MM.1S (cell line): Measurements from ENCODE around the gene ADAM23.

Source experiments
- DNase-seq: peaks from one replicate; pipeline ENCODE4 v3.0.0-alpha.2; 2015
- H2AFZ ChIP-seq: fragments of 300-600 bp; sonication (generic); 2 replicates; pipeline ENCODE4 v1.6.0; 2016; ENCODE audit warnings: antibody characterized with exemption, low read length
- H3F3A ChIP-seq: fragments of 300-600 bp; sonication (generic); 2 replicates; pipeline ENCODE4 v1.6.1; 2016; ENCODE audit warnings: mild to moderate bottlenecking, antibody characterized with exemption, low read length, moderate library complexity, mixed read lengths; ENCODE audit not compliant: insufficient read depth
- H3K27ac ChIP-seq: fragments of 300-600 bp; sonication (generic); 2 replicates; pipeline ENCODE4 v1.5.1; 2016; ENCODE audit warnings: mild to moderate bottlenecking, low read length
- H3K27me3 ChIP-seq: fragments of 300-600 bp; sonication (generic); replicated peaks from 2 replicates; pipeline ENCODE4 v1.6.0; 2016; ENCODE audit warnings: low read length; ENCODE audit not compliant: insufficient read depth
- H3K36me3 ChIP-seq: fragments of 300-600 bp; sonication (generic); replicated peaks from 2 replicates; pipeline ENCODE4 v1.6.1; 2016; ENCODE audit warnings: mild to moderate bottlenecking, low read length, mixed read lengths; ENCODE audit not compliant: insufficient read depth
- H3K4me1 ChIP-seq: fragments of 300-600 bp; sonication (generic); 2 replicates; pipeline ENCODE4 v1.6.1; 2016; ENCODE audit warnings: low read length, mixed read lengths
- H3K4me2 ChIP-seq: fragments of 300-600 bp; sonication (generic); 2 replicates; pipeline ENCODE4 v1.6.0; 2016; ENCODE audit warnings: low read depth, low read length
- H3K4me3 ChIP-seq: fragments of 300-600 bp; sonication (generic); 2 replicates; pipeline ENCODE4 v1.5.1; 2016; ENCODE audit warnings: low read length, mixed read lengths
- H3K79me2 ChIP-seq: fragments of 300-600 bp; sonication (generic); 2 replicates; pipeline ENCODE4 v1.6.1; 2016; ENCODE audit warnings: mixed run types, low read length, mixed read lengths
- H3K9ac ChIP-seq: fragments of 300-600 bp; sonication (generic); 2 replicates; pipeline ENCODE4 v1.6.1; 2016; ENCODE audit warnings: low read length, mixed read lengths
- H3K9me2 ChIP-seq: fragments of 300-600 bp; sonication (generic); replicated peaks from 2 replicates; pipeline ENCODE4 v1.6.1; 2016; ENCODE audit warnings: mild to moderate bottlenecking, low read length, mixed read lengths; ENCODE audit not compliant: insufficient read depth
- H3K9me3 ChIP-seq: fragments of 300-600 bp; sonication (generic); replicated peaks from 2 replicates; pipeline ENCODE4 v1.6.1; 2016; ENCODE audit warnings: mild to moderate bottlenecking, low read length, mixed read lengths; ENCODE audit not compliant: insufficient read depth
- H4K20me1 ChIP-seq: fragments of 300-600 bp; sonication (generic); 2 replicates; pipeline ENCODE4 v1.6.1; 2016; ENCODE audit warnings: mild to moderate bottlenecking, low read length, moderate library complexity, mixed read lengths; ENCODE audit not compliant: insufficient read depth
- EZH2 ChIP-seq: fragments of 300-600 bp; sonication (generic); optimal IDR thresholded peaks from 2 replicates; pipeline ENCODE3; 2017; ENCODE audit warnings: low read depth, mild to moderate bottlenecking, antibody characterized with exemption, low read length, mixed read lengths
- EZH2phosphoT487 ChIP-seq: fragments of 300-600 bp; sonication (generic); IDR thresholded peaks from 2 replicates; pipeline ENCODE4 v1.6.1; 2018; ENCODE audit warnings: antibody characterized with exemption, low read length
- TF ChIP-seq, protein P1 (sequence below): fragments of 300-600 bp; sonication (generic); IDR thresholded peaks from 2 replicates; pipeline ENCODE4 v1.5.1; 2016; ENCODE audit warnings: antibody characterized with exemption, low read length, mixed read lengths

The ADAM23 gene

DNA sequence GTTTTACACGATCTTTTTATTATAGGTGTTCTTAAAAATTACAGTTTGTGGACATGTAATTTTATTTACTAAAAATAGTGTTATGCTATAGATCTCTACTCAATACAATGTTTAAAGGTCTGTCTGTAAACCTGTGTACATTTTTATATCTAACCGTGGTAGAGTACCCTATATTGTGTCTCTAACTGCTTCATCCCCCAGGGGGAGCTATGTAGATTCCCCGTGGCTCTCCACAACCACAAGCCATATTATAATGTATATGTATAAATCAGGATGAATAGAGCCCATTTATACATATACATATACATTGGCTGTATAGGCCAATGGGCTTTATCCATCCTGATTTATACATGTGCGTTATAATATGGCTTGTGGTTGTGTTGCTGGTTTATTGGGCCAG, 59.4 kb downstream of the ADAM23 start:
- TF ChIP-seq, protein P1, sequence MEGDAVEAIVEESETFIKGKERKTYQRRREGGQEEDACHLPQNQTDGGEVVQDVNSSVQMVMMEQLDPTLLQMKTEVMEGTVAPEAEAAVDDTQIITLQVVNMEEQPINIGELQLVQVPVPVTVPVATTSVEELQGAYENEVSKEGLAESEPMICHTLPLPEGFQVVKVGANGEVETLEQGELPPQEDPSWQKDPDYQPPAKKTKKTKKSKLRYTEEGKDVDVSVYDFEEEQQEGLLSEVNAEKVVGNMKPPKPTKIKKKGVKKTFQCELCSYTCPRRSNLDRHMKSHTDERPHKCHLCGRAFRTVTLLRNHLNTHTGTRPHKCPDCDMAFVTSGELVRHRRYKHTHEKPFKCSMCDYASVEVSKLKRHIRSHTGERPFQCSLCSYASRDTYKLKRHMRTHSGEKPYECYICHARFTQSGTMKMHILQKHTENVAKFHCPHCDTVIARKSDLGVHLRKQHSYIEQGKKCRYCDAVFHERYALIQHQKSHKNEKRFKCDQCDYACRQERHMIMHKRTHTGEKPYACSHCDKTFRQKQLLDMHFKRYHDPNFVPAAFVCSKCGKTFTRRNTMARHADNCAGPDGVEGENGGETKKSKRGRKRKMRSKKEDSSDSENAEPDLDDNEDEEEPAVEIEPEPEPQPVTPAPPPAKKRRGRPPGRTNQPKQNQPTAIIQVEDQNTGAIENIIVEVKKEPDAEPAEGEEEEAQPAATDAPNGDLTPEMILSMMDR = no peak; the same call in 1 of the 2 replicates
- TF ChIP-seq EZH2 = no peak
- no peak for TF ChIP-seq EZH2phosphoT487
- Histone ChIP-seq H3K27ac (no peak overlapping the region), H3K4me2 (no peak overlapping the region), H4K20me1 (no peaks in the 10 kb centered on the region), H3K9me2 (no peaks in the 10 kb centered on the region), H3K9me3 (no peaks in the 10 kb centered on the region), H2AFZ (no peak overlapping the region), H3K79me2 (no peaks in the 10 kb centered on the region), H3K9ac (no peak overlapping the region), H3K36me3 (no peaks in the 10 kb centered on the region), H3F3A (no peaks in the 10 kb centered on the region), H3K4me1 (no peaks in the 10 kb centered on the region), H3K27me3 (no peaks in the 10 kb centered on the region), H3K4me3 (no peak overlapping the region)
- no peak for DNase-seq

DNA sequence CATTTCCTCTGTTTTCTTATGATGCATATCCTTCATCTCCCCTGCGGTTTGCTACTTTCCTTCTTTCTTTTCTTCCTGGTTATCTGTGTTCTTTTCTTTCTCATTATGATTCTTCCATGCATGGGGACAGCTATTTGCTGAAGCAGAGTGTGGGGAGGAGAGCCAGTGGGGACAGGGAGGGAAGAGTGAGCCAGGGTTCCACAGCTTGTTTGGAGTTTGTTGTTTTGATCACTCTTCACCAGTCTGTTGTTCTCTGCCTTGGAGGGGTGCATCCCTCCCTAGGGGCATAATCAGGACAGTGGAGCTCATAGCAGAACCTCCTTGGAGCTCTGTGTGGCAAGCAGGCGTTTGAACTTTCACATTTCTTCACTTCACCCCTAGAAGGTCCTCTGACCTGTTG, 68.0 kb downstream of the ADAM23 start:
- no peak overlapping the region for H3K4me2 ChIP-seq
- H2AFZ ChIP-seq = no peak overlapping the region
- TF ChIP-seq EZH2 = no peak
- TF ChIP-seq, protein P1 = no peak
- no peak for TF ChIP-seq EZH2phosphoT487
- H3K4me3 ChIP-seq = no peak overlapping the region
- H3K9me3 ChIP-seq = no peaks in the 10 kb centered on the region
- no peaks in the 10 kb centered on the region for H3K79me2 ChIP-seq
- H3F3A ChIP-seq = no peaks in the 10 kb centered on the region
- H3K27ac ChIP-seq = no peak overlapping the region
- no peaks in the 10 kb centered on the region; the same call in 1 of the 2 replicates for H3K4me1 ChIP-seq
- H3K36me3 ChIP-seq = no peaks in the 10 kb centered on the region
- no peaks in the 10 kb centered on the region for H4K20me1 ChIP-seq
- H3K27me3 ChIP-seq = no peaks in the 10 kb centered on the region
- no peaks in the 10 kb centered on the region for H3K9me2 ChIP-seq
- H3K9ac ChIP-seq = no peak overlapping the region
- no peak for DNase-seq

DNA sequence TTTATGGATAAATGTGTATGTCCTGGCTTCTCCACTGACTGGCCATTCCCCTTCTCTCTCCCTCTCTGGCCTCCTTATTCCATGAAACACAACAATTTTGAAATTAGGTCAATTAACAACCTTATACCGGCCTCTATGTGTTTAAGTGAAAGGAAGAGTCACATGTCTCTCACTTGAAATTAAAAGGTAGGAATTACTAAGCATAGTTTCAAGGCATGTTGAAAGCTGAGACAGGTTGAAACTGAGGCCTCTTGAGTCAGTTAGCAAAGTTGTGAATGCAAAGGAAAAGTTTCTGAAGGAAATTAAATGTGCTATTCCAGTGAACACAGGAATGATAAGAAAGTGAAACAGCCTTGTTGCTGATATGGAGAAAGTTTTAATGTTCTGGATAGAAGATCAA, 69.7 kb downstream of the ADAM23 start:
- DNase-seq = no peak
- Histone ChIP-seq H3K9me3 (no peaks in the 10 kb centered on the region), H3F3A (no peaks in the 10 kb centered on the region), H3K9me2 (no peaks in the 10 kb centered on the region), H3K4me2 (no peak overlapping the region), H3K4me1 (no peaks in the 10 kb centered on the region; the same call in 1 of the 2 replicates), H3K36me3 (no peaks in the 10 kb centered on the region), H3K27ac (no peak overlapping the region), H3K4me3 (no peak overlapping the region), H3K79me2 (no peaks in the 10 kb centered on the region), H3K27me3 (no peaks in the 10 kb centered on the region), H2AFZ (no peak overlapping the region), H4K20me1 (no peaks in the 10 kb centered on the region), H3K9ac (no peak overlapping the region)
- TF ChIP-seq EZH2phosphoT487 (no peak), EZH2 (no peak)
- TF ChIP-seq, protein P1 = no peak
